MM.1S (cell line): Measurements from ENCODE around the gene TENM4.

ENCODE experiments used
- CTCF ChIP-seq: fragments of 300-600 bp; sonication (generic); IDR thresholded peaks from 2 replicates; pipeline ENCODE4 v1.5.1; 2016; ENCODE audit warnings: antibody characterized with exemption, low read length, mixed read lengths
- EZH2 ChIP-seq: fragments of 300-600 bp; sonication (generic); optimal IDR thresholded peaks from 2 replicates; pipeline ENCODE3; 2017; ENCODE audit warnings: low read depth, mild to moderate bottlenecking, antibody characterized with exemption, low read length, mixed read lengths

DNA sequence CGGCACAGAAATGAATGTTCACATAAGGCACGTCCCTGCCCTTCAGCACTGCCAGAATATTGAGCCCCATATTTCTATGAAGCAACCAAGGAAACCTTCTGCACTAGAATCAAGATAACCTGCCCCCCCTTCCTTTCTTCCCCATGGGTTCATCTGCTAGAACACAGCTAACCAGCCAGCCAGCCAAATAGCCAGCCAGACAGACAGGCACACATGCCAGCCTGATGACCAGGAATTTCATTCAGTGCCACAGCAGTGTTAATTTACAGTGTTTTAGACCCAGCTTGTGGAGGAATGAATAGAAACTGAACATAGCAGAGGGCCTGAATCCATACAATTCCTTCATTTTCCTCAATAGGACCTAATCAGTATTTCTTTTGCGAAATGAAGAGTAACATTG lies 57.0 kb downstream of the TENM4 start:
- TF ChIP-seq CTCF (no peak), EZH2 (no peak)
